ENCODE results near the gene HMGCL.

HMGCL gene

DNA sequence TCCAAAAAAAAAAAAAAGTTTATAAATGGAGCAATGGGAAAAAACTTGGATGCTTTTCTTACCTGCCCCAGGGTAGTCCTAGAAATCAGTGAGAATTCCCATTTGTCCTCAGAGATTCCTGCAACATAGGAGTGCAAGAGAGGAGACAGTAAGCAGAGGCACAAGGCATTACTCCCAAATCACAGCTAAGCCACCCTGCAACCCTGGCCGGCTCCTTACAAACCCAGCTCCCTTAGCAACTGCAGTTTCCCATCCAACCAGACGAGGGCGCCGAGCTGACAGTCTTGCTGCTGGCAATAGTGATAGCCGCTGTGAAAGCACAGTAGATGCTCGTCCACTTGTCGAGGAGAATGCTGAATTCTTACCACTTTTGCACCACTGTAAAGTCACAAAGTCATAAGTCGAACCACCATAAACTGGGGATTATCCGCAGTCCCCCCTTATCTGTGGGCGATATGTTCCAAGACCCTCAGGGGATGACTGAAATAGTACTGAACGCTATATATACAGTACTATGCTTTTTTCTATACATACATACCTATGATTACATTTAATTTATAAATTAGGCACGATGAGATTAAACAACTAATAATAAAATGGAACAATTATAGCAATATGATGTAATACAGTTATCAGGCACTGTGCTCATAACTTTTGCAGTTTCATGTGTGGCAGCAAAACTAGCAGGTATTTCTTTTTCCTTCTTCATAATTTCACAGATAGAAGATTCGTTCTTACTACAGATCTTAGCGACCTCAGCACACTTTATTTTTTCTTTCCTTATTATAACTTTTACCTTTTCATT, 53.0 kb downstream of the HMGCL start:
- Histone ChIP-seq H3K9me3 (no peaks in the 10 kb centered on the region), H3K36me3 (no peaks in the 10 kb centered on the region), H3K27me3 (no peaks in the 10 kb centered on the region), H3K4me1 (no peaks in the 10 kb centered on the region; the same call in 1 of the 2 replicates), H3K4me3 (ENCODE audit: low read depth, low read length) (no peak overlapping the region)
- TF ChIP-seq, protein P1, sequence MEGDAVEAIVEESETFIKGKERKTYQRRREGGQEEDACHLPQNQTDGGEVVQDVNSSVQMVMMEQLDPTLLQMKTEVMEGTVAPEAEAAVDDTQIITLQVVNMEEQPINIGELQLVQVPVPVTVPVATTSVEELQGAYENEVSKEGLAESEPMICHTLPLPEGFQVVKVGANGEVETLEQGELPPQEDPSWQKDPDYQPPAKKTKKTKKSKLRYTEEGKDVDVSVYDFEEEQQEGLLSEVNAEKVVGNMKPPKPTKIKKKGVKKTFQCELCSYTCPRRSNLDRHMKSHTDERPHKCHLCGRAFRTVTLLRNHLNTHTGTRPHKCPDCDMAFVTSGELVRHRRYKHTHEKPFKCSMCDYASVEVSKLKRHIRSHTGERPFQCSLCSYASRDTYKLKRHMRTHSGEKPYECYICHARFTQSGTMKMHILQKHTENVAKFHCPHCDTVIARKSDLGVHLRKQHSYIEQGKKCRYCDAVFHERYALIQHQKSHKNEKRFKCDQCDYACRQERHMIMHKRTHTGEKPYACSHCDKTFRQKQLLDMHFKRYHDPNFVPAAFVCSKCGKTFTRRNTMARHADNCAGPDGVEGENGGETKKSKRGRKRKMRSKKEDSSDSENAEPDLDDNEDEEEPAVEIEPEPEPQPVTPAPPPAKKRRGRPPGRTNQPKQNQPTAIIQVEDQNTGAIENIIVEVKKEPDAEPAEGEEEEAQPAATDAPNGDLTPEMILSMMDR (IDR thresholded peaks at IDR 0.05; ENCODE audit: low read depth, low read length): peak; percentile 82
- DNase-seq: peak; percentile 78

- 0 out of 2 replicates have a peak, but pooled peaks cover 2% of the 10 kb centered on the region for H3K36me3 ChIP-seq
- no peak for DNase-seq
Measured at GRCh38 chr1:23768733-23769132, 56.5 kb downstream of the HMGCL start.

GRCh38 chr1:23763041-23763577, 62.1 kb downstream of the HMGCL start:
- no peak for DNase-seq
- Histone ChIP-seq H3K9me3 (no peaks in the 10 kb centered on the region), H3K4me3 (ENCODE audit: low read depth, low read length) (no peak overlapping the region), H3K4me1 (no peaks in the 10 kb centered on the region), H3K27me3 (no peaks in the 10 kb centered on the region), H3K36me3 (peaks cover 22% of the 10 kb centered on the region)
- TF ChIP-seq, protein P1 (IDR thresholded peaks at IDR 0.05; ENCODE audit: low read depth, low read length): no peak

More at GRCh38 chr1:23768733-23769132, 56.5 kb downstream of the HMGCL start:
- no peak overlapping the region for H3K4me3 ChIP-seq (ENCODE audit: low read depth, low read length)
- no peaks in the 10 kb centered on the region for H3K9me3 ChIP-seq
- no peaks in the 10 kb centered on the region; the same call in 1 of the 2 replicates for H3K4me1 ChIP-seq
- TF ChIP-seq, protein P1 (IDR thresholded peaks at IDR 0.05; ENCODE audit: low read depth, low read length): no peak
- H3K27me3 ChIP-seq: no peaks in the 10 kb centered on the region

DNA sequence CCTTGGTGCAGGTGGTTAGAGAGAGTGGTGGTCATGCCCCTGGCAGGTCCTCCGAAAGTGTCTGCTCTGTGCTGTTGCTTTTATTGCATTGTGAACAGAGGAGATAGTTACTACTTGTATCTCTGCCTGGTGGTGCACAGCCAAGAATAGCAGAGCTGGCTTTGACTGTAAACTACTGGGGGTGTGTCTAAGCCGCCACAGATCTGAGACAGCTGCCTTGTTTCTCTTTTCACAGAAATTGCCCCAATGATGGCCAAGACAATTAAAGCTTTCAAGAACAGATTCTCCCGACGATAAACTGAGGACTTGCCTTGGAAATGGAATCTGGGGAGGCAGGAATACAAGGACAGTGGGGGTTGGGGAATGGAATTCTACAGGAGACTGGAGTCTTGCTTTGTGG, 66.0 kb downstream of the HMGCL start:
- Histone ChIP-seq H3K27me3 (no peaks in the 10 kb centered on the region), H3K4me3 (ENCODE audit: low read depth, low read length) (no peak overlapping the region), H3K4me1 (no peaks in the 10 kb centered on the region), H3K36me3 (peaks cover 44% of the 10 kb centered on the region), H3K9me3 (no peaks in the 10 kb centered on the region)
- DNase-seq: no peak
- TF ChIP-seq, protein P1 (IDR thresholded peaks at IDR 0.05; ENCODE audit: low read depth, low read length): no peak

GRCh38 chr1:23757812-23758211, 67.4 kb downstream of the HMGCL start:
- H3K27me3 ChIP-seq: no peaks in the 10 kb centered on the region
- H3K4me3 ChIP-seq (ENCODE audit: low read depth, low read length): no peak overlapping the region
- TF ChIP-seq, protein P1 (IDR thresholded peaks at IDR 0.05; ENCODE audit: low read depth, low read length): no peak
- no peak for DNase-seq
- peaks cover 58% of the 10 kb centered on the region for H3K36me3 ChIP-seq
- H3K9me3 ChIP-seq: no peaks in the 10 kb centered on the region
- no peaks in the 10 kb centered on the region for H3K4me1 ChIP-seq

DNA sequence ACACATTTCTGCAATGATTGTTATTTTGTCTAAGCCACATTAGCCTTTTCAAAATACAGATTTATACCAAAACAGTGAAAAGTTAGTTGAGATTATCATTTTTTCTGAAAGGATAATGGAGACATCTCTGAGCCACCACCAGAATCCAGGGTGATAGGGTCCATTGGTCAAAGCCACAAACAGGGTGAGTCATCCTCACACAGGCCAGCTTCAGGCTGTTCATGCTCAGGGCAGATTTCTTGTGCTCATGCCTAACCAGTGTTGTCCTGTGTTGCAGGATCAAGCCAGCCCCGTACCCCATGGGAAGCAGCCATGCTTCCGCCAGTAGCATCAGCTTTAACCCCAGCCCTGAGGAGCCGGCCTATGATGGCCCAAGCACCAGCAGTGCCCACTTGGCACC, 68.6 kb downstream of the HMGCL start:
- no peak for DNase-seq
- H3K36me3 ChIP-seq: peaks cover 69% of the 10 kb centered on the region
- no peak overlapping the region for H3K4me3 ChIP-seq (ENCODE audit: low read depth, low read length)
- H3K27me3 ChIP-seq: no peaks in the 10 kb centered on the region
- TF ChIP-seq, protein P1 (IDR thresholded peaks at IDR 0.05; ENCODE audit: low read depth, low read length): no peak
- no peaks in the 10 kb centered on the region for H3K4me1 ChIP-seq
- no peaks in the 10 kb centered on the region for H3K9me3 ChIP-seq

Data from BE2C (cell line).